ENCODE measurements around the gene PRKN. TPM values are rescaled to one million over a fixed set of nuclear protein-coding genes. Genes with fewer than 3 reads are reported as not detected.

The PRKN gene
- polyA plus RNA-seq, 1 donor from 2014 or later: 1.2 TPM

DNA sequence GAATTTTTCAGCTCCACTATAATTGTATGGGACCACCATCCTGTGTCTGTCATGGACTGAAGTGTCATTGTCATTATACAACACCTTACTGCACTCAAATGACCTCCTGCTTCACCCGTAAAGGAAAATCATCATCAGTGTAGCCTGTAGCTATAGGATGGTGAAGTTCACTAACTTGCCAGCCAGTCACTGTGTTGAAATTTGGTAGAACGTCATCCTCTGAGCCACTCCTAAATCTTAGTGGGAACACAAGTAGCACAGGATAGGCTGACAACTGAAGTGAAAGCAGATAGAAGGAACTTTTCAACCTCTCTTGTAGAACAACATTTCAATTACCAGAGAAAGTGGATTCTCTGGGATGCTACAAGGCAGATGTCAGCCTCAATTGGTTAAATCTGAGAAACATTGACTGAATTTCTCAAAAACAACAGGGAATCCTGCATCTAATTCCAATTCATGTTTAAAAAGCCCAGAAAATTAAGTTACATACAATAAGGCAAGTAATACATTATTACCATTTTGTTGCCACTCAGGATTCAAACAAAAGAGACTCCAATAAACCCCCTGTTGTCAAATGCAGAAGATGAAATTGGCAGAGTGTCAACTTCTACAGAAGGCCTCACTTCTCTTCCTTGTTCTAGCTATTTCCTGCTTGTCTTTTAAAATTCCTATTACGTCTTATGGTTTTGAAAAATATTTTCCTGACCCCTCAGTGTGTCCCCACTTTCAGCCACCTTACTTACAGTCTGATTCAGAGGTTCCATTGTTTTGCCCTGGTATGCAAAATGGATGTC is 805.8 kb downstream of the PRKN start:
- Histone ChIP-seq H3K36me3 (ENCODE audit: insufficient read depth, low read length) (no peaks in the 10 kb centered on the region), H3K27ac (ENCODE audit: low read length) (no peak overlapping the region), H4K20me1 (ENCODE audit: insufficient read depth) (no peaks in the 10 kb centered on the region), H3K79me2 (replicated peaks; ENCODE audit: insufficient read depth, low read length) (no peaks in the 10 kb centered on the region), H3F3A (ENCODE audit: insufficient read depth, low read length, poor library complexity, severe bottlenecking) (no peaks in the 10 kb centered on the region), H3K9me2 (ENCODE audit: insufficient read depth, low read length) (no peaks in the 10 kb centered on the region), H3K9ac (ENCODE audit: low read length) (no peak overlapping the region), H3K9me3 (ENCODE audit: low read length) (no peaks in the 10 kb centered on the region), H3K4me2 (ENCODE audit: low read length) (no peak overlapping the region), H2AFZ (ENCODE audit: low read depth, low read length) (no peak overlapping the region), H3K27me3 (ENCODE audit: insufficient read depth, low read depth, low read length) (no peaks in the 10 kb centered on the region), H3K4me3 (ENCODE audit: low read length) (no peak overlapping the region)
- TF ChIP-seq REST (IDR thresholded peaks at IDR 0.05; ENCODE audit: borderline replicate concordance): no peak
- no peak for TF ChIP-seq RAD21 (conservative IDR thresholded peaks at IDR 0.05)
- TF ChIP-seq POLR2AphosphoS5 (IDR thresholded peaks at IDR 0.05): no peak
- TF ChIP-seq TAF1 (IDR thresholded peaks at IDR 0.05; ENCODE audit: low read depth): no peak
- TF ChIP-seq SMC3 (conservative IDR thresholded peaks at IDR 0.05; ENCODE audit: poor library complexity): no peak
- no peak for TF ChIP-seq MXI1 (conservative IDR thresholded peaks at IDR 0.05; ENCODE audit: poor library complexity, severe bottlenecking)
- no peak for TF ChIP-seq EP300 (conservative IDR thresholded peaks at IDR 0.05; ENCODE audit: poor library complexity, severe bottlenecking)
- no peak for TF ChIP-seq CTCF (IDR thresholded peaks at IDR 0.05; ENCODE audit: poor library complexity, severe bottlenecking)
- TF ChIP-seq EZH2 (IDR thresholded peaks at IDR 0.05; ENCODE audit: borderline replicate concordance, insufficient read depth, low read length, poor library complexity, severe bottlenecking): no peak

DNA sequence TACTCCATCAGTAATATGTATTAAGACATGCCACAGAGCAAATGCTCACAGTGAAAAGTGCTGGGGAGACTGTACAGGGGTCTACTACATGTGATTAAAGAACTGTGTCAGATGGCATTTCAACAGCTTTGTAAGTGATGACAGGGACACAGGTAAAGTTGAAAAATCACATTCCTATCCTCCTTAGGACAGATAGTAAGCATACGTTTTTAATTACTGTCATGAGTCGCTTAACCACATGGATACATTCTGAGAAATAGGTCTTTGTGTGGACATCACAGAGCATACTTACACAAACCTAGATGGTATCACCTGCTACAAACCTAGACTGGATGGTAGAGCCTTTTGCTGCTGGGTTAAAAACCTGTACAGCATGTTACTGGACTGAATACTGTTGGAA is 807.9 kb downstream of the PRKN start:
- no peaks in the 10 kb centered on the region for H3K27me3 ChIP-seq (ENCODE audit: insufficient read depth, low read depth, low read length)
- no peak overlapping the region for H3K9ac ChIP-seq (ENCODE audit: low read length)
- no peaks in the 10 kb centered on the region for H3K79me2 ChIP-seq (replicated peaks; ENCODE audit: insufficient read depth, low read length)
- H3K9me2 ChIP-seq (ENCODE audit: insufficient read depth, low read length): no peaks in the 10 kb centered on the region
- no peaks in the 10 kb centered on the region for H4K20me1 ChIP-seq (ENCODE audit: insufficient read depth)
- no peaks in the 10 kb centered on the region for H3K9me3 ChIP-seq (ENCODE audit: low read length)
- H3F3A ChIP-seq (ENCODE audit: insufficient read depth, low read length, poor library complexity, severe bottlenecking): no peaks in the 10 kb centered on the region
- H3K27ac ChIP-seq (ENCODE audit: low read length): no peak overlapping the region
- H3K36me3 ChIP-seq (ENCODE audit: insufficient read depth, low read length): no peaks in the 10 kb centered on the region
- H2AFZ ChIP-seq (ENCODE audit: low read depth, low read length): no peak overlapping the region
- TF ChIP-seq SMC3 (conservative IDR thresholded peaks at IDR 0.05; ENCODE audit: poor library complexity) (no peak), CTCF (IDR thresholded peaks at IDR 0.05; ENCODE audit: poor library complexity, severe bottlenecking) (no peak), REST (IDR thresholded peaks at IDR 0.05; ENCODE audit: borderline replicate concordance) (no peak), EP300 (conservative IDR thresholded peaks at IDR 0.05; ENCODE audit: poor library complexity, severe bottlenecking) (no peak), RAD21 (conservative IDR thresholded peaks at IDR 0.05) (no peak), EZH2 (IDR thresholded peaks at IDR 0.05; ENCODE audit: borderline replicate concordance, insufficient read depth, low read length, poor library complexity, severe bottlenecking) (no peak), POLR2AphosphoS5 (IDR thresholded peaks at IDR 0.05) (no peak), MXI1 (conservative IDR thresholded peaks at IDR 0.05; ENCODE audit: poor library complexity, severe bottlenecking) (no peak), TAF1 (IDR thresholded peaks at IDR 0.05; ENCODE audit: low read depth) (no peak)
- no peak overlapping the region for H3K4me2 ChIP-seq (ENCODE audit: low read length)
- H3K4me3 ChIP-seq (ENCODE audit: low read length): no peak overlapping the region

All from neural cell (in vitro differentiated cells).